Loucy (cell line): Measurements from ENCODE around the gene SMARCAL1.

ENCODE experiments used
- H2AFZ ChIP-seq: fragments of 200-600 bp; sonication (generic); 2 replicates; pipeline ENCODE4 v1.6.0; 2016; ENCODE audit warnings: antibody characterized with exemption, mild to moderate bottlenecking, low read length, moderate library complexity
- H3F3A ChIP-seq: fragments of 200-600 bp; 2 replicates; pipeline ENCODE4 v1.6.0; 2016; ENCODE audit warnings: antibody characterized with exemption, low read depth, mild to moderate bottlenecking
- H3K27me3 ChIP-seq: fragments of 200-600 bp; sonication (generic); 2 replicates; pipeline ENCODE4 v1.6.1; 2014; ENCODE audit warnings: low read length, mild to moderate bottlenecking; ENCODE audit not compliant: insufficient read depth, poor library complexity, severe bottlenecking
- H3K36me3 ChIP-seq: fragments of 200-600 bp; sonication (generic); 2 replicates; pipeline ENCODE4 v1.6.1; 2016; ENCODE audit warnings: low read length; ENCODE audit not compliant: insufficient read depth
- H3K4me1 ChIP-seq: fragments of 200-600 bp; sonication (generic); 2 replicates; pipeline ENCODE4 v1.5.1; 2014; ENCODE audit warnings: low read length, mild to moderate bottlenecking; ENCODE audit not compliant: insufficient read depth, poor library complexity, severe bottlenecking
- H3K4me2 ChIP-seq: fragments of 200-600 bp; sonication (generic); 2 replicates; pipeline ENCODE4 v1.6.0; 2014; ENCODE audit warnings: antibody characterized with exemption, low read length, low read depth, mild to moderate bottlenecking; ENCODE audit not compliant: poor library complexity, severe bottlenecking
- H3K4me3 ChIP-seq: fragments of 200-600 bp; sonication (generic); 2 replicates; pipeline ENCODE4 v1.5.1; 2014; ENCODE audit warnings: low read length, mild to moderate bottlenecking, mixed read lengths; ENCODE audit not compliant: poor library complexity, severe bottlenecking
- H3K79me2 ChIP-seq: fragments of 200-600 bp; sonication (generic); 2 replicates; pipeline ENCODE4 v1.6.1; 2014; ENCODE audit warnings: low read length; ENCODE audit not compliant: insufficient read depth
- H3K9ac ChIP-seq: fragments of 200-600 bp; sonication (generic); 2 replicates; pipeline ENCODE4 v1.6.0; 2014; ENCODE audit warnings: mild to moderate bottlenecking, low read depth, low read length, moderate library complexity; ENCODE audit not compliant: poor library complexity, severe bottlenecking
- H3K9me2 ChIP-seq: fragments of 200-600 bp; sonication (generic); replicated peaks from 2 replicates; pipeline ENCODE4 v1.6.1; 2016; ENCODE audit warnings: low read depth, low read length, mixed read lengths
- H3K9me3 ChIP-seq: fragments of 200-600 bp; sonication (generic); 2 replicates; pipeline ENCODE4 v1.6.1; 2014; ENCODE audit warnings: mild to moderate bottlenecking, antibody characterized with exemption, low read length, low read depth; ENCODE audit not compliant: insufficient read depth
- H4K20me1 ChIP-seq: fragments of 200-600 bp; sonication (generic); 2 replicates; pipeline ENCODE4 v1.6.0; 2014; ENCODE audit warnings: antibody characterized with exemption, low read length, mild to moderate bottlenecking; ENCODE audit not compliant: insufficient read depth, poor library complexity, severe bottlenecking
- EZH2phosphoT487 ChIP-seq: fragments of 200-600 bp; IDR thresholded peaks from 2 replicates; pipeline ENCODE4 v1.6.1; 2018; ENCODE audit warnings: antibody characterized with exemption, mild to moderate bottlenecking, moderate library complexity, borderline replicate concordance
- TF ChIP-seq, protein P1 (sequence below): fragments of 200-600 bp; sonication (generic); conservative IDR thresholded peaks from 2 replicates; pipeline ENCODE4 v1.5.1; 2014; ENCODE audit warnings: mild to moderate bottlenecking, antibody characterized with exemption, low read length

Gene SMARCAL1

DNA sequence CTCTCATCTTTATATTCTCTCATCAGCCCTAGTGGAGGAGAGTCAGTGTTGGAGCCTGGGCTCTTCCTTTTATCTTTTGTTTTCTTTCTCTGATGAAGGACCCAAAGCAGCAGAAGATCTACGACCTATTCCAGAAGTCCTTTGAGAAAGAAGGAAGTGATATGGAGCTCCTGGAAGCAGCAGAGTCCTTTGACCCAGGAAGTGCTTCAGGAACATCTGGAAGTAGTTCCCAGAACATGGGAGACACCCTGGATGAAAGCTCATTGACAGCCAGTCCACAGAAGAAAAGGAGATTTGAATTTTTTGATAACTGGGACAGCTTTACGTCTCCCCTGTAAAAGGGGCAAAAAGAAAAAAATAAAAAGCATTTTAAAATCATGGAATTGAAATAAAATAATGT is 70.4 kb downstream of the SMARCAL1 start:
- Histone ChIP-seq H3K4me3 (no peak overlapping the region), H3K9me2 (no peaks in the 10 kb centered on the region), H3K9ac (no peak overlapping the region), H3F3A (no peaks in the 10 kb centered on the region), H3K36me3 (peaks cover 24% of the 10 kb centered on the region), H3K79me2 (no peaks in the 10 kb centered on the region), H2AFZ (no peak overlapping the region), H3K4me2 (no peak overlapping the region), H3K27me3 (no peaks in the 10 kb centered on the region), H4K20me1 (no peaks in the 10 kb centered on the region), H3K4me1 (peaks cover 18% of the 10 kb centered on the region), H3K9me3 (no peaks in the 10 kb centered on the region)
- TF ChIP-seq EZH2phosphoT487, result no peak
- TF ChIP-seq, protein P1, sequence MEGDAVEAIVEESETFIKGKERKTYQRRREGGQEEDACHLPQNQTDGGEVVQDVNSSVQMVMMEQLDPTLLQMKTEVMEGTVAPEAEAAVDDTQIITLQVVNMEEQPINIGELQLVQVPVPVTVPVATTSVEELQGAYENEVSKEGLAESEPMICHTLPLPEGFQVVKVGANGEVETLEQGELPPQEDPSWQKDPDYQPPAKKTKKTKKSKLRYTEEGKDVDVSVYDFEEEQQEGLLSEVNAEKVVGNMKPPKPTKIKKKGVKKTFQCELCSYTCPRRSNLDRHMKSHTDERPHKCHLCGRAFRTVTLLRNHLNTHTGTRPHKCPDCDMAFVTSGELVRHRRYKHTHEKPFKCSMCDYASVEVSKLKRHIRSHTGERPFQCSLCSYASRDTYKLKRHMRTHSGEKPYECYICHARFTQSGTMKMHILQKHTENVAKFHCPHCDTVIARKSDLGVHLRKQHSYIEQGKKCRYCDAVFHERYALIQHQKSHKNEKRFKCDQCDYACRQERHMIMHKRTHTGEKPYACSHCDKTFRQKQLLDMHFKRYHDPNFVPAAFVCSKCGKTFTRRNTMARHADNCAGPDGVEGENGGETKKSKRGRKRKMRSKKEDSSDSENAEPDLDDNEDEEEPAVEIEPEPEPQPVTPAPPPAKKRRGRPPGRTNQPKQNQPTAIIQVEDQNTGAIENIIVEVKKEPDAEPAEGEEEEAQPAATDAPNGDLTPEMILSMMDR, result no peak

- Histone ChIP-seq H3K4me2 (no peak overlapping the region), H3F3A (no peaks in the 10 kb centered on the region), H3K4me3 (no peak overlapping the region), H3K9ac (no peak overlapping the region), H3K4me1 (peaks cover 15% of the 10 kb centered on the region), H3K36me3 (peaks cover 18% of the 10 kb centered on the region), H2AFZ (no peak overlapping the region), H3K27me3 (no peaks in the 10 kb centered on the region), H3K9me3 (no peaks in the 10 kb centered on the region), H3K79me2 (no peaks in the 10 kb centered on the region), H4K20me1 (no peaks in the 10 kb centered on the region), H3K9me2 (no peaks in the 10 kb centered on the region)
- TF ChIP-seq, protein P1, result no peak
- no peak for TF ChIP-seq EZH2phosphoT487
These were observed 73.0 kb downstream of the SMARCAL1 start for GRCh38 chr2:216485237-216485636.

- H3K27me3 ChIP-seq, result no peaks in the 10 kb centered on the region
- H2AFZ ChIP-seq, result no peak overlapping the region
- H3K4me3 ChIP-seq, result no peak overlapping the region
- no peaks in the 10 kb centered on the region for H3K9me3 ChIP-seq
- peaks cover 15% of the 10 kb centered on the region for H3K36me3 ChIP-seq
- no peaks in the 10 kb centered on the region for H4K20me1 ChIP-seq
- no peaks in the 10 kb centered on the region for H3K9me2 ChIP-seq
- TF ChIP-seq, protein P1, result no peak
- no peak for TF ChIP-seq EZH2phosphoT487
- H3F3A ChIP-seq, result no peaks in the 10 kb centered on the region
- H3K4me1 ChIP-seq, result peaks cover 19% of the 10 kb centered on the region
- H3K4me2 ChIP-seq, result no peak overlapping the region
- H3K79me2 ChIP-seq, result no peaks in the 10 kb centered on the region
- no peak overlapping the region for H3K9ac ChIP-seq
These were observed 73.5 kb downstream of the SMARCAL1 start for GRCh38 chr2:216485745-216486144.
